H9 (cell line): ENCODE results near the gene TMTC3. TPM values are rescaled to one million over a fixed set of nuclear protein-coding genes. Genes with fewer than 3 reads are reported as not detected.

ENCODE experiments used
- DNase-seq: peaks from one replicate; pipeline ENCODE4 v3.0.0-alpha.2; 2017
- H2AFZ ChIP-seq: one replicate; pipeline ENCODE4 v1.6.1; 2013; ENCODE audit warnings: mild to moderate bottlenecking, low read length, control low read depth, moderate library complexity
- H2AK5ac ChIP-seq: 2 replicates; pipeline ENCODE4 v1.6.1; 2013; ENCODE audit warnings: low read length, control low read depth, mixed read lengths; ENCODE audit not compliant: insufficient read length
- H2BK120ac ChIP-seq: one replicate; pipeline ENCODE4 v1.6.1; 2013; ENCODE audit warnings: low read depth, mild to moderate bottlenecking, low read length, control low read depth, inconsistent platforms; ENCODE audit not compliant: poor library complexity, severe bottlenecking
- H2BK12ac ChIP-seq: 2 replicates; pipeline ENCODE4 v1.6.1; 2013; ENCODE audit warnings: low read length, control low read depth, mixed read lengths, low read depth; ENCODE audit not compliant: insufficient read length
- H2BK15ac ChIP-seq: 2 replicates; pipeline ENCODE4 v1.6.1; 2013; ENCODE audit warnings: low read depth, low read length, control low read depth
- H2BK20ac ChIP-seq: one replicate; pipeline ENCODE4 v1.6.1; 2013; ENCODE audit warnings: low read depth, mild to moderate bottlenecking, low read length, control low read depth, inconsistent platforms; ENCODE audit not compliant: poor library complexity, severe bottlenecking
- H2BK5ac ChIP-seq: 2 replicates; pipeline ENCODE4 v1.6.1; 2013; ENCODE audit warnings: low read length, control low read depth, mixed read lengths; ENCODE audit not compliant: insufficient read length
- H3K14ac ChIP-seq: 2 replicates; pipeline ENCODE4 v1.6.1; 2013; ENCODE audit warnings: low read length, control low read depth; ENCODE audit not compliant: insufficient read depth
- H3K18ac ChIP-seq: 2 replicates; pipeline ENCODE4 v1.6.1; 2013; ENCODE audit warnings: low read depth, mild to moderate bottlenecking, mixed read lengths, low read length, control low read depth; ENCODE audit not compliant: insufficient read length
- H3K23ac ChIP-seq: 2 replicates; pipeline ENCODE4 v1.6.1; 2013; ENCODE audit warnings: low read length, control low read depth, mixed read lengths, low read depth; ENCODE audit not compliant: insufficient read length
- H3K23me2 ChIP-seq: 2 replicates; pipeline ENCODE4 v1.6.1; 2013; ENCODE audit warnings: low read depth, mild to moderate bottlenecking, mixed read lengths, low read length, control low read depth; ENCODE audit not compliant: insufficient read length, poor library complexity, severe bottlenecking
- H3K27ac ChIP-seq: 2 replicates; pipeline ENCODE4 v1.5.1; 2013; ENCODE audit warnings: low read length, control low read depth, mixed read lengths, low read depth; ENCODE audit not compliant: insufficient read length
- H3K27me3 ChIP-seq: 2 replicates; pipeline ENCODE4 v1.6.1; 2013; ENCODE audit warnings: low read length, control low read depth, inconsistent platforms; ENCODE audit not compliant: insufficient read depth
- H3K4ac ChIP-seq: 2 replicates; pipeline ENCODE4 v1.6.1; 2013; ENCODE audit warnings: low read depth, mild to moderate bottlenecking, control low read depth, inconsistent platforms, low read length, moderate library complexity
- H3K4me1 ChIP-seq: 2 replicates; pipeline ENCODE4 v1.6.1; 2013; ENCODE audit warnings: low read length, control low read depth, inconsistent platforms; ENCODE audit not compliant: insufficient read depth
- H3K4me2 ChIP-seq: 2 replicates; pipeline ENCODE4 v1.6.1; 2013; ENCODE audit warnings: low read length, control low read depth, mixed read lengths; ENCODE audit not compliant: insufficient read length, insufficient read depth
- H3K56ac ChIP-seq: 2 replicates; pipeline ENCODE4 v1.6.1; 2013; ENCODE audit warnings: low read depth, mild to moderate bottlenecking, mixed read lengths, low read length, control low read depth; ENCODE audit not compliant: insufficient read length
- H3K79me1 ChIP-seq: 2 replicates; pipeline ENCODE4 v1.6.1; 2013; ENCODE audit warnings: low read depth, mild to moderate bottlenecking, moderate library complexity, low read length, control low read depth, inconsistent platforms; ENCODE audit not compliant: insufficient read depth, poor library complexity, severe bottlenecking
- H3K79me2 ChIP-seq: 2 replicates; pipeline ENCODE4 v1.6.1; 2013; ENCODE audit warnings: low read length, control low read depth, inconsistent platforms; ENCODE audit not compliant: insufficient read depth
- H3K9ac ChIP-seq: 2 replicates; pipeline ENCODE4 v1.6.1; 2013; ENCODE audit warnings: low read length, control low read depth, mixed read lengths; ENCODE audit not compliant: insufficient read length; ENCODE audit errors: extremely low read depth
- H3K9me3 ChIP-seq: one replicate; pipeline ENCODE4 v1.6.1; 2013; ENCODE audit warnings: low read depth, low read length, inconsistent platforms; ENCODE audit not compliant: control insufficient read depth
- H3T11ph ChIP-seq: one replicate; pipeline ENCODE4 v1.6.1; 2013; ENCODE audit warnings: mild to moderate bottlenecking, low read length, control low read depth, inconsistent platforms
- H4K20me1 ChIP-seq: one replicate; pipeline ENCODE4 v1.6.1; 2013; ENCODE audit not compliant: control insufficient read depth, insufficient read length, insufficient read depth
- H4K5ac ChIP-seq: 2 replicates; pipeline ENCODE4 v1.6.1; 2013; ENCODE audit warnings: low read depth, mild to moderate bottlenecking, mixed read lengths, low read length, control low read depth; ENCODE audit not compliant: insufficient read length
- H4K8ac ChIP-seq: replicated peaks from 2 replicates; pipeline ENCODE4 v1.6.1; 2013; ENCODE audit warnings: low read length, control low read depth, mixed read lengths, low read depth; ENCODE audit not compliant: insufficient read length
- H4K91ac ChIP-seq: 2 replicates; pipeline ENCODE4 v1.6.1; 2013; ENCODE audit warnings: low read depth, mild to moderate bottlenecking, moderate library complexity, mixed read lengths, low read length, control low read depth; ENCODE audit not compliant: insufficient read length
- H3K27ac Mint-ChIP-seq, 3 experiments: 2 replicates in 2 of 3; 3 replicates in 1 of 3; pipeline ENCODE4 v1.8.0; 2020 to 2021; ENCODE audit warnings: mixed read lengths in 3 of 3, mild to moderate bottlenecking in 1 of 3, moderate library complexity in 1 of 3
- H3K27me3 Mint-ChIP-seq: 2 replicates; pipeline ENCODE4 v1.8.0; 2021; ENCODE audit warnings: low read depth, mild to moderate bottlenecking, moderate library complexity, mixed read lengths
- H3K36me3 Mint-ChIP-seq, 3 experiments: 2 replicates in 2 of 3; 3 replicates in 1 of 3; pipeline ENCODE4 v1.8.0; 2020 to 2021; ENCODE audit warnings: low read depth in 3 of 3, mixed read lengths in 3 of 3; ENCODE audit not compliant: insufficient read depth in 1 of 3
- H3K4me1 Mint-ChIP-seq, 2 experiments: 2 replicates each; pipeline ENCODE4 v1.8.0; 2020; ENCODE audit warnings: mixed read lengths in 2 of 2
- H3K4me3 Mint-ChIP-seq, 2 experiments: 2 replicates in 1 of 2; 3 replicates in 1 of 2; pipeline ENCODE4 v1.8.0; 2020 to 2021; ENCODE audit warnings: mild to moderate bottlenecking in 2 of 2, mixed read lengths in 2 of 2, moderate library complexity in 1 of 2
- H3K9me3 Mint-ChIP-seq, 2 experiments: 2 replicates in 1 of 2; 3 replicates in 1 of 2; pipeline ENCODE4 v1.8.0; 2020; ENCODE audit warnings: mild to moderate bottlenecking in 2 of 2, mixed read lengths in 2 of 2, moderate library complexity in 1 of 2
- WGBS: extraction: QIAGEN DNeasy Blood & Tissue Kit; methylation state at CpG from one replicate; pipeline ENCODE4 v1.1.7; 2013; ENCODE audit warnings: missing lambda C conversion rate, low lambda C conversion rate, mixed read lengths; ENCODE audit not compliant: insufficient read length; ENCODE audit errors: extremely low coverage; 5-methylcytosine and 5-hydroxymethylcytosine counted together
- total RNA-seq: library from RNA; stranded (reverse); gene quantifications from 2 replicates; pipeline ENCODE4 v1.2.1, GENCODE V29; 2021
- TF ChIP-seq, protein P1 (sequence below): fragments of 200-600 bp; sonication (generic); conservative IDR thresholded peaks from 3 replicates; pipeline ENCODE4 v1.8.0; 2021; ENCODE audit warnings: antibody characterized with exemption, mild to moderate bottlenecking

The TMTC3 gene
- total RNA-seq, 1 experiment from 2014 or later: 37.7 TPM

GRCh38 chr12:88227263-88227662 lies 85.2 kb downstream of the TMTC3 start:
- H3K4me2 ChIP-seq: no peak overlapping the region
- no peak overlapping the region for H3K56ac ChIP-seq
- H4K91ac ChIP-seq: no peak overlapping the region
- H3K9me3 ChIP-seq: no peaks in the 10 kb centered on the region
- no peak overlapping the region for H3K9ac ChIP-seq
- H2AFZ ChIP-seq: no peak overlapping the region
- Mint-ChIP-seq H3K9me3 (peaks cover 3 to 7% of the 10 kb centered on the region in 2 experiments; a peak in 4 of 5 replicates), H3K4me3 (no peak overlapping the region), H3K4me1 (peaks cover 19 to 22% of the 10 kb centered on the region in 2 experiments), H3K27me3 (no peaks in the 10 kb centered on the region), H3K27ac (no peak overlapping the region; a peak in 1 of 7 replicates), H3K36me3 (peaks cover 0 to 7% (median 6%) of the 10 kb centered on the region in 3 experiments; a peak in 4 of 7 replicates)
- H2AK5ac ChIP-seq: no peak overlapping the region
- no peaks in the 10 kb centered on the region for H3K4me1 ChIP-seq
- no peak overlapping the region for H3T11ph ChIP-seq
- no peak for DNase-seq
- no peak overlapping the region for H3K18ac ChIP-seq
- no peak overlapping the region for H2BK15ac ChIP-seq
- H3K79me1 ChIP-seq: no peaks in the 10 kb centered on the region
- no peak overlapping the region for H2BK12ac ChIP-seq
- H4K20me1 ChIP-seq: no peaks in the 10 kb centered on the region
- no peak overlapping the region for H4K5ac ChIP-seq
- no peak overlapping the region for H2BK5ac ChIP-seq
- no peaks in the 10 kb centered on the region for H3K23me2 ChIP-seq
- H2BK20ac ChIP-seq: no peak overlapping the region
- no CpG with 5 or more reads among the region's 7 CpGs for WGBS
- no peaks in the 10 kb centered on the region for H3K27me3 ChIP-seq
- H3K23ac ChIP-seq: no peak overlapping the region
- H3K14ac ChIP-seq: no peak overlapping the region
- H2BK120ac ChIP-seq: no peak overlapping the region
- H3K79me2 ChIP-seq: no peaks in the 10 kb centered on the region
- TF ChIP-seq, protein P1, sequence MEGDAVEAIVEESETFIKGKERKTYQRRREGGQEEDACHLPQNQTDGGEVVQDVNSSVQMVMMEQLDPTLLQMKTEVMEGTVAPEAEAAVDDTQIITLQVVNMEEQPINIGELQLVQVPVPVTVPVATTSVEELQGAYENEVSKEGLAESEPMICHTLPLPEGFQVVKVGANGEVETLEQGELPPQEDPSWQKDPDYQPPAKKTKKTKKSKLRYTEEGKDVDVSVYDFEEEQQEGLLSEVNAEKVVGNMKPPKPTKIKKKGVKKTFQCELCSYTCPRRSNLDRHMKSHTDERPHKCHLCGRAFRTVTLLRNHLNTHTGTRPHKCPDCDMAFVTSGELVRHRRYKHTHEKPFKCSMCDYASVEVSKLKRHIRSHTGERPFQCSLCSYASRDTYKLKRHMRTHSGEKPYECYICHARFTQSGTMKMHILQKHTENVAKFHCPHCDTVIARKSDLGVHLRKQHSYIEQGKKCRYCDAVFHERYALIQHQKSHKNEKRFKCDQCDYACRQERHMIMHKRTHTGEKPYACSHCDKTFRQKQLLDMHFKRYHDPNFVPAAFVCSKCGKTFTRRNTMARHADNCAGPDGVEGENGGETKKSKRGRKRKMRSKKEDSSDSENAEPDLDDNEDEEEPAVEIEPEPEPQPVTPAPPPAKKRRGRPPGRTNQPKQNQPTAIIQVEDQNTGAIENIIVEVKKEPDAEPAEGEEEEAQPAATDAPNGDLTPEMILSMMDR: no peak
- no peak overlapping the region for H3K4ac ChIP-seq
- no peak overlapping the region for H3K27ac ChIP-seq
- H4K8ac ChIP-seq: no peak overlapping the region
